HS-5 (cell line): ENCODE data around the gene KCNB1.
A peak's percentile ranks its signal among the peaks of the same experiment; 100 is the strongest.

Experiments
- DNase-seq: peaks from one replicate; pipeline ENCODE4 v3.0.0-alpha.2; 2012; ENCODE audit warnings: low read depth

KCNB1 gene

DNA sequence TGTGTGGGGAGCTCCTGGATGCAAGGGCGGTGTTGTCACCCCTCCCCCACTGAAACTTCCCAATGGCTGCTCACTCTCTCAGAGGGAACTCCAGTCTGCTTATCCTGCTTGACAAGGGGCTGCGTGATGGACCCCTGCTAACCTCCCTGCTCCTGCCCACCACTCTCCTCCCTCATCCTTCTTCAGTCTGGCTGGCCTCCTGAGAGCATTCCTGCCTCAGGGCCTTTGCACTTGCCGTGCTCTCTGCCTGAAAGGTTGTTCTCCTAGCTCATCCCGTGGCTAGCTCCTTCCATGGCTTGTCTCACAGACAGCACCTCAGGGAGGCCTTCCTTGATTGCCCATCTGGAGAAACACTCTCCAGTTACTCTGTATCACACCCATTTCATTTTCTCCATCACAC is 130.7 kb downstream of the KCNB1 start:
- DNase-seq, result no peak

DNA sequence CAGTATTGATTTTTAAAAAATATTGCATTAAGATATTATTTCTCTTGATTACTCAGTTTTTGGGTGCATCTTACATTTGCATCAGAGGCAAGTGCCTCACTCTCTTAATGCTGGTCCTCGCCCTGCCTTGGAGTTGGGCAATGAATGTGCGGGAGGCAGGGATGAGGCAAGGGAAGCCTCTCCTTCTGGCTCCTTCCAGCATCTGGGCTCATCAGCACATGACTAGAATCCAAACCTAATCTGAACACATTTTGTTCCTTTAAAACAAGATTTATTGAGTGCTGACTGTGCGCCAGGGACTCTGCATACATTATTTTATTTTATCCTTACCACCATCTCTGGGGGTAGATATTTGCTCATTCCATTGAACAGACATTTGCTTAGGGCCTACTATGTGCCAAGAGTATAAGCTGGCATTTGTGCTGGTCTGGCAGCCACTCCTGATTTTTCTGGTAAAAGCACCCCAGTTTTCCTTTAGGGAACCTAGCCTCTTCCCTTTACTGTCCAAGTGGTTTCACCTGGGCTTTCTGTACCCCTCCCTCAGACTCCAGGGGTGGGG is 132.7 kb downstream of the KCNB1 start:
- DNase-seq, result no peak

DNA sequence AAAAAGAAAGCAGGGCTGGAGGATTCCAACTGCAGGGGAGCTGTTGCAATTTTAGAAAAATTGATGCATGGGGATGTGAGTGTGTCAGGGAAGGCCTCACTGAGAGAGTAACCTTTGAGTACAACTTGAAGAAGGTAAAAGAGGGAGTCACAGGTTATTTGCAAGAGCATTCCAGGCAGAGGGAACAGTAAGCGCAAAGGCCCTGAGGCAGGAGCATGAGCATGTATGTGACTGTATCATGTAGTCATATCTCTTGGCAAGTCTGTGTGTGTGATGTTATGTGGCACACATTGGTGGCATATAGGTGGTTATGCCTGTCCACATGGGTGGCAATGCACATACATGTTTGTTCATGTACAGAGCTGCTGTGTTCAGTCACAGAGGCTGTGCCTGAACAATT is 133.4 kb downstream of the KCNB1 start:
- no peak for DNase-seq

DNA sequence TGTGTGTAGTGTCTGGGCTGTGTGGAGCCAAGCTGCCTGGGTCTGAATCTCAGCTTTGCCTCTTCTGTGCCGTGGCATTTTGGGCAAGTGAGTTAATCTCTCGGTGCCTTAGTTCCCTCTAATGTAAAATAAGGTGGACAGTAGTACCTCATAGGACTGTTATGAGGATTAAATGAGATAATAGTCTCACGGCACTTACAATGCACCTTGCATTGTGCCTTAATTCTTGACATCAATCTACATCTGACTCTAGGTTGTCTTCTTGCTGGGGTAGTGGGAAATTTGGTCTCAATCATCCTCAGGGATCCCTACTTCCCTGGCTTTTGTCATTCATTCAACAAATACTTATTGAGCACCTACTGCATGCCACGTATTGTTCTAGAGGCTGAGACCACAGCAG is 133.9 kb downstream of the KCNB1 start:
- no peak for DNase-seq

DNA sequence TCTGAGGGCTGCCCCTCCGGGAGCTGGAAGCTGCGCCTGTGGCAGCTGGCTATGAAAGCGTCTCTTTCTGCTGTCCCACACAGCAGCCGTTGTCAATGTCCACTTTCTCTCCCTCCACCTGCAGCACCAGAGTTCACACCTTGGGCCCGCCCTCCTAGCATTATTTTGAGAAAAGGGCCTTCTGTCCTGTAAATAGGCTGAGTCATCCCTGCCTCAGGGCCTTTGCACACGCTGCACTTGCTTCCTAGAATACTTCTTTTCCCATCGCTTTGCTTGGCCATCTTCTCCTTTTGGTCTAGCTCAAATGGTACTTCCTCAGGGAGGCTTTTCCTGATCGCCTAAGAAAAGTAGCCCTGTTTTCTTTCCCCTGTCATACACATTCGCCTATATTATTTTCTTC is 135.3 kb downstream of the KCNB1 start:
- DNase-seq, result no peak

DNA sequence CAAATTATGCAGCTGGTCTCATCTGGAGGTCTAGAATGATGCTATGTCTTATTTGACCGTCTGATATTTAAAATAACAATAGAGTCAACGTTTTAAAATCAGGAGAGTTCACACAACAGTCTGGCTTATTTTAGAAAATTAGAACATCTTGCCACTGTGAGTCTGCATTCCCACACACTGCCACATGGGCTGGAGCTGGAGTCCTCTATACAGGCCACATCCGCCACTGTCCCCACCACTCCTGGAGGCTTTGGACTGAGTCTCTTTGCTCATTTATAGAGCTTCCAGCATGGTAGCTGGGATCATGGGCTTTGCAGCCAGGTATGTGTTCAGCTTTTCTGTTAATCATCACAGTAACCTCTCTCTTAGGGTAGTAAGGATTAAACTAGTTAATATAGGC is 135.8 kb downstream of the KCNB1 start:
- no peak for DNase-seq

DNA sequence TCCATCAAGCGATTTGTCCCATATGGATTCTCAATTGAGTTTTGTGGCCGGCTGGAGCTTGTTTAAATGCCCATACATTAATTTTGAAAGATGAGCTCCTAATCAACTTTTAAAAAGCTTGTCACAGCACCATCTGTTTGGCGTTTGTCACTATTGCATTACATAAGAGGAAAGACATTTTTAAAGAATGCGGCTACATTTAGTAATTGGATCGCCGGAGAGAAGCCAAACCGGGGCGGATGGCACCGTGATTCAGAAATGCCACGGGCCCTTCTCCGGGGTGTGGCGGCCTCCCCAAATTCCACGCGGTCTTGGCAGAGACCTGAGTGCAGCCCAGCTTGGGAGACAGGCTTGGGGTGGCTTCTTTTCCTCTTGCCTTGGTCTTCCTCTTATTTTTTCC is 136.9 kb downstream of the KCNB1 start:
- DNase-seq, result peak; percentile 100

DNA sequence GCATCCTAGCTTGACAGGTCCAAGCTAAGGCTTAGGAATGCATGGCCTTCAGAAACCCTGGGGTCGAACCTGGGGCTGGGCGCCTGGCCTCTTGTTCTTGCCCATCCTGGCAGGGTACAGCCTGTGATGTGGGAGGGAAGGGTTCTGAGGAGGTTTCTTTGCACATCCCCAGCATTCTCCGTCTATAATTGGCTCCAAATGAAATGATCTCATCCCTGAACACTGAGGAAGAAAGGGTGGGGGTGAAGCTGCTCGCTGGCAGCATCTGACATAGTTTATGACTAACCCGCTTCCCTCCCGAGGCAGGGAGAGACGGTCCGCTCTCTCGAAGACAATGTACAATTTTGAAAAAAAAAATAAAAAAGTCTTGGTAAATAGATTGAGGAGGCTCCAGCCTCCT is 137.5 kb downstream of the KCNB1 start:
- DNase-seq, result peak; percentile 100

DNA sequence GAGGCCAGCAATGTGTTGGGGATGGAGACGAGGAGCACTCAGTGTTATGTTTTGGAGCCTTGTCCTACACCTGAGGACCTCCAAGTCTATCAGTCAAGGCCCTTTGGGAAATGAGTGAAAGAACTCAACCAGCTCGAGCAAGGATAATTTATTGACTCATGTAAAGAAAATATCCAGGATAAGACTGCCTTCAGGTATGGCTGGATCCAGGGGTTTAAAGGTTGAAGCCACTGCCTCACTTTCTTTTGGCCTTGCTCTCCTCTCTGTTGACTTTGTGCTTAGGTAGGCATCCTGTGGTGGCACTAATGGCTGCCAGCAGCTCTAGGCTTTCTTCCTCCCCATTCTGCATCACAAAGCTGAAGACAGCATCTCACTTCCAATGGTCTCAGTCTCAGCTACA is 138.3 kb downstream of the KCNB1 start:
- DNase-seq, result no peak

DNA sequence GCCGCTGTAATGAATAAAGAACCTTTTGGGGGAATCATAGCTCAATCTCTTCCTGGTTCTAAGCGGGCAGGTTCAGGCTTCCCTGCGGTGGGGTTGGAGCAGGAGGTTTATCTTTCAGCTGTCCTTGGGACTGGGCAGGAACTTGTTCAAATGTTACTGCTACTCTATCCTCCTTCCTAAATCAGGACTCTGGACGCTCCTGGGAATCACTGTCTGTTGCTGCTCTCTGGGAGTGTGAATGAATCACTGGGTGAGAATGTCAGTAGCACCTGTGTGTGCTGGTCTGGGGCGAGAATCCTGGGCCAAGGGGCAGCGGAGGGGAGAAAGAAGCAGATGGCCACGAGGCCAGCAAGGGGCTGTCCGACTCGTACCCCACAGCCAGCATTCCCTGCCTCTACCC is 139.2 kb downstream of the KCNB1 start:
- DNase-seq, result no peak

DNA sequence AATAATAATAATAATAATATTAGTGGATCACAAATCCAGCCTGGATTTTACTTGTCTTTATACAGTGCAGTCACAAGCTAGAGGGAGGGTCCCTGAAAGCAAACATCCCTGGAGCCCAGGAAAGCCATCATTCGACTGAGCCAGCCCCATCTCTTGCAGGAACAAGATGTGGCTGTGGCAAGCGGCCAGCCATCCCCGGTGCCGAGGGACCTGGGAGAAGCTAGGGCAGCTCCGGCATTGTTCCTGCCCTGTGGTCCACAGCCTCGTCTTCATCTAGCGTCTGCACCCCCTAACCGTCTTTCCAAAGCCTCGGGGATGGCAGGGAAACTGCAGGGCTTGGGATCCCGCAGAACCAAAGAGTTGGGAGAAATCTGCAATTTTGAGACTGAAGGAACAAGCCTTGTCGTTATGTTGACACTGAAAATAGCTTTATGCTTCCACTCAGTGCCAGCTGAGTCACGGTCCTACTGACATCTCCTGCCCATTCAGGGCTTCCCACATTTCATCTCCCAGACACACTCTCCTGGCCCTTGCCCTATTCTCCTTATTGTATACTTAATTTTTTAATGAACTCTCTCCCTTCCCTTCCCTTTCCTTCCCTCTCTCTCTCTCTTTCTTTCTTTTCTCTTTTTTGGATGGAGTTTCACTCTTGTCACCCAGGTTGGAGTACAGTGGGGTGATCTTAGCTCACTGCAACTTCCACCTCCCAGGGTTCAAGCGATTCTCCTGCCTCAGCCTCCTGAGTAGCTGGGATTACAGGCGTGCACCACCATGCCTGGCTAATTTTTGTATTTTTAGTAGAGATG is 142.1 kb downstream of the KCNB1 start:
- DNase-seq, result no peak

DNA sequence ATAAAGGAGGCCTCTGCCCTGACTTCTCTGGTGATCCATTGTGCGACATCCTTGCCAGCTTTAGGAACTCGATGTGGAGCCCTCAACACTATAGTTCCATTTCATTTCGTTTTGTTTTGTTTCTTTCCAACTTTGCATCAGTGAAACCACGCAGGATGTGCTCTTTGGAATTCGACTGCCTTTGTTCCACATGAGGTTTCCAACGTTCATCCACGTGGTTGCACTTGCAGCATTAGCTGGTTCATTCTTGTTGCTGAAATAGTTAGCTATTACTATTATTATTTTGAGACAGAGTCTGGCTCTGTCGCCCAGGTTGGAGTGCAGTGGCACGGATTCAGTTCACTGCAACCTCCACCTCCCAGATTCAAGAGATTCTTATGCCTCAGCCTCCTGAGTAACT is 143.3 kb downstream of the KCNB1 start:
- no peak for DNase-seq

DNA sequence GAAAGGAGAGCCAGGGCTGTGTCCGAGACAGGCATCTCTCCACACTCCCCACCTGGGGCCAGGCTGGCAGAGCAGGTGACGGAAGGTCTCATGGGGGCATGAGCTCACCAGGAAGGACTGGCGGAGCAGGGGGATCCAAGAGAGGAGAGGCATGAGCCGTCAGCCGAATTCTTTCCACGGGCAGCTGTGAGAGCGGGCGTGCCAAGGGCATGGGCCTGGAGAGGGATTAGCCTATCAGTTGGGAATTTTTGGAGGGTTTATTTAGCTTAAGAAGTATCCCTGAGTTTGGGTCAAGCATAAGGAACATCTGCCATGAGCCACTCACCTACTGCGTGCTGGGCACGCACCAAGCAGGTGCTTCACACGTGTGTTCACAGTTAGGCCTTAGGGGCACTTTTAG is 144.4 kb downstream of the KCNB1 start:
- DNase-seq, result no peak

DNA sequence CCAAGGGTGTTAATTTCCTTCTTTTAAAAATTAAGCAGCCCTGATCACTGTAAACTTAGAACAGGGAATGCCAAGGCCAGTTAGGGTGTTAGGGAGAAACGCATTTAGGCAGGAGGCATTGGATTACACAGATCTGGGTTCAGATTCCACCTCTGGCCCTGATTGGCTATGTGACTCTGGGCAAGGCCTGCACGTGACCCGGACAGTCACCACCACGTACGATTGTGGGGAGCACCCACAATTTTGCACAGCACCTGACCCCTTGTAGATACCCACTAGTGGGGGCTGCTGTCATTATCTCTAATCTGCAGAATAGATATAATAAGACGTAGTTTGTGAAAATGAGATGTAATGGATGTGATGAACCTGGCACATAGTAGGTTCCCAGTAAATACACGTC is 145.1 kb downstream of the KCNB1 start:
- no peak for DNase-seq

DNA sequence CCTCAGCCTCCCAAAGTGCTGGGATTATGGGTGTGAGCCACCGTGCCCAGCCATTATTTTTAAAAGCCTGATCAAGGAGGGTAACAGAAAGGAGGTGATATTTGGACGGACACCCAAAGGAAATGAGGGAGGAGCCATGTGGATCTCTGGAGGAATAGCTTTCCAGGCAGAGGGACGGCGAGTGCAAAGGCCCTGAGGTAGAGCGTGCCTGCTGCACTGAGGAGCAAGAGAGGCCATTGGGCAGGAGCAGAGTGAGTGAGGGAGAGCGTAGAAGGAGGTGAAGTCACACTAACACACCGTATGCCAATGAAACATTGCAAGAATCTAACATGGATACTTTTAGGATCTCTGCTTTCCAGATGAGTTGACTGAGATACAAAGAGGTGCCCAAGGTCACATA is 145.7 kb downstream of the KCNB1 start:
- no peak for DNase-seq

DNA sequence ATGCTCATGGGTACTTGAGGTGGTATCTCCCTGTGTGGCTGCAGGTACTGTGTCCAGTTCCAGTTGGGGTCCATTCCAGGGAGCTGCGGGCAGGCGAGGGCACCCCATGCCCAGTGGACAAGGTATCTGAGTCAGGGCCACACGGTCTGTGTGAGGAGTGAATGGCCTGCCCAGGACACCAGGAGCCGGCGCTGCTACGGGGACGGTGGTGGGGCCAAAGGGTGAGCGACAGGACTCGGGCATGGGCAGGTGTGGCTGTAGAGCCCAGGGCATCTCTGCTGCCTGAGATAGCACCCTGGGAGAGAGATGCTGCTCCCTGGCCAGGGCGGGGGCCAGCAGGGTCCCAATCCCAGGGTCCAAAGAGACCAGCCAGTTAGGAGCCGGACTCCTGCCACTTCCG is 147.0 kb downstream of the KCNB1 start:
- DNase-seq, result no peak

DNA sequence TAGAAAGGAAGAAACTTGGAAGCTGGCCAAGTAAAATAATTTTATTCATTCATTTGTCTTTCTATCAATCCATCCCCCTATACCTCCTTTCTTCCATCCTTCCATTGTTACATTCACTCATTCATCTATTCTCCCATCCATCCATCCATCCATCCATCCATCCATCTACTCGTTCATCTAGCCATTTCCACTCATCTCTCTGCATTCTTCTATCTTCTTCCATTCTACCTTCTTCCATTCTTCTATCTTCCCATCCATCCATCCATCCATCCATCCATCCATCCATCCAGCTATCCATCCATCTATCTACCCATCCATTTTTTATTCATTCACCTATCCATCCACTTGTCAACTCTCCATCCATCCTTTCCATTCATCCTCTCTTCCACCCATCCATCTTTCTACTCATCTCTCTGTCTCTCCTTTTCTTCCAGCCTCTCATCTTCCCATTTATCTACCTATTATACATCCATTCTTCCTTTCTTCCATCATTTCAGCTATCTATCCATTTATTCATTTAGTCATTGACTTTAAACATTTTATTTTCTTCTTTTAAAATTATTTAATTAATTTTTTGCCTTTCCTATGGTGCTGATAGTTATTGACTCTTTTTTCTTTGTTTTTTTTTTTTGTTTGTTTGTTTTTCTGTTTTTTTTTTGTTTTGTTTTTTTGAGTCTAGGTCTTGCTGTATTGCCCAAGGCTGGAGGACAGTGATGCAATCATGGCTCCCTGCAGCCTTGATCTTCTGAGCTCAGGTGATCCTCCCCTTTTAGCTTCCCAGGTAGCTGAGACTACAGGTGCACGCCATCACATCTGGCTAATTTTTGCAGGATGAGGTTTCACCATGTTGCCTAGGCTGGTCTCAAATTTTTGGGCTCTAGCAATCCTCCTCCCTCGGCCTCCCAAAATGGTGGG is 151.5 kb downstream of the KCNB1 start:
- no peak for DNase-seq

DNA sequence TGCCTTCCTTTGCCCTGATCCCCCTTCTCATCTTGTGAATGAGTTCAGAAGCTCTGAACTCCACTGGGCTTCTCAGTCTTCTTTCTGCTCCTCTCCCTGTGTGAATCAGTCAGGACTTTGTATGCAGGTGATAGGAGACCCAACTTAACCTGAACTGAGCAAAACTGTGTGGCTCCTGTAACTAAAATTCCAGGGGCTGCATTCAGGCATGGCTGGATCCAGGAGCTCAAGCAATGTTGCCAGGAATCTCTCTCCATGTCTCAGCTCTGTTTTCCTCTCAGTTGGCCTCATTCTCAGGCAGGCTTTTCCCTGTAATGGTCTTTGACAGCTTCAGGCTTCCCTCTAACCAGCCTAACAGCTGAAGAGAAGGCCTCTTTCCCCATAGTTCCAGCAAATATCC is 153.7 kb downstream of the KCNB1 start:
- no peak for DNase-seq

DNA sequence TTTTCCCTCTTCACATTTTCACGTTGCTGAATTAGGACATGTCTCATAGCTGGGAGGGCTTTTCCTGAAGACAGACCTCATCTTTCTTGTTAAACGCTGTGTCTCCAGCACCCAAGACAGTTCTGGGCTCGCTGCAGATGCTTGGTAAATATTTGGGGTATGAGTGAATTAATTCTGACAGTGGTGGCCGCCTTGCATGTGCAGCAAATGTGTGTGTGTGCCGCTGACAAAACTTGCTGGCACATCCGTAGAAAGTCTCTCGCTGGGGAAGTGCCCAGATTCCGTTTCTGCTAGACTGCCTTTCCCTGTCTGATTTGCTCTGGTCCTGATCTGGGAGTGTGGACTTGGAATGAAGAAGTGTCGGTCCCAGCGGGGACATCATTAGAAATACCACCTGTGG is 156.4 kb downstream of the KCNB1 start:
- DNase-seq, result no peak

DNA sequence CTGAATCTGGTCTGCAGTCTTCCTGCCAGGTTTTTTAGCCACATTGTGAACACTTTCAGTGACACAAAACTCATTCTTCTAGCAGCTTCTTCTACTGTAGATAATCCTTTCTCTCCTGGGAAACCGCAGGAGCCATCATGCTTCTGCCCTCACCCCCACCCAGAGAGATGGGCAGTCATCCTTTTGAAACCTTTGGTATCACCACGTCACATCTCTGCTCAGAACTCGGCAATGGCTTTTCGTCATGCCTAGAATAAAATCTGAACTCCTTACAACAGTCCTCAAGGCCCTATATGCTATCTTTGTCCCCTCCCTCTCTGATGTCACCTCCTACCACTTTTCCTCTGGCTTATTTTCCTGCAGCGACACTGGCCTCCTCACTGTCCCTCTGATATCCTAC is 158.2 kb downstream of the KCNB1 start:
- no peak for DNase-seq

DNA sequence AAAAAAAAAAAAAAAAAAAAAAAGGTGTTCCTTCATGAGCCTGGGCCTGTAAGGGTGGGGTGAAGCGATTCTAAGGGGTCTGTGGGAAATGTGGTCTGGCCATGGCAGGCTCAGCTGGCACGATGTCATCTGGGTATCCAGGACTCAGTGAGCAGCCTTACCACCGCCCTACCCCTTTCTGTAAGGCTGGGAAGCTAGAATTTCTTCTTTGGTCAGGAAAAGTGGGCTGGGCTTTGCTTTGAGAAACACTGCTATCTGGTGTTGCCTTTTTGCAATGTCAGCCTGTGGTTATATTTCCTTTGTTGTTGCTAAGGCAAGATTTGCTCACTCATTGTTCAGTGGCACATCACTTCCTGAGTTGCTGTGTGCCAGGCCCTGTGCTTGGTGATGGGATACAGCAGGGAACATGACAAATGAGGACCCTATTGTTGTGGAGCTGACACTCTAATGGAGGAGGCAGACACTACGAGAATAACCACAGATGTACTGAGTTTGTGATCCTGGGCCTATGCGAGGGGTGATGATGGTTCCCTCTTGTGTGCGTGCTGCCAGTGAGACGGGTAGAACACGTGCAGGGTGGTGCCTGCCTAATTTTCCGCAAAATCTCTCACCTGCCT is 158.7 kb downstream of the KCNB1 start:
- peak; percentile 94 for DNase-seq

DNA sequence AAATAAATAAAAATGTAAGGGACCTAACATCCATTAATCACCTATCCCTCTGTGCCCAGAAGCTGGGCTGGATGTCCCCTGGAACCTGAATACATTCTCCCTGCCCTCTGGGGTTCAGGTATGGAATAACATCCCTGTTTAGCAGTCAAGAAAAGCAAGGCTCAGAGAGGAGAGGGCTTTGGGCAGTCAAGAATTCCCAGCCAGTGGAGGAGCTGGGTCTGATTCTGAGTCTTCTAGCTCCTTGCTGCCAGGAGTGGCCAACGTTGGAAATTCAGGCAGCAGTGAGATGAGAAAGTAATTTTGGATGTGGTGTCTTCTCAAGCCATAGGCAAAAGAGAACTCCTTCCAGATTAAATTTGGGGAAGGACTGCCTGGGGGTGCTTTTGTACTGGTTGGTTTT is 162.0 kb downstream of the KCNB1 start:
- DNase-seq, result peak; percentile 56
